HG03432 (cell line): ENCODE measurements around the gene KCNMA1.
A peak's percentile ranks its signal among the peaks of the same experiment; 100 is the strongest.

Source experiments
- ATAC-seq: cut with Tn5 transposase; IDR thresholded peaks from one replicate; pipeline ENCODE4 v1.9.1; 2021; ENCODE audit warnings: mild to moderate bottlenecking, moderate library complexity; ENCODE audit not compliant: unreplicated experiment

Gene KCNMA1

DNA sequence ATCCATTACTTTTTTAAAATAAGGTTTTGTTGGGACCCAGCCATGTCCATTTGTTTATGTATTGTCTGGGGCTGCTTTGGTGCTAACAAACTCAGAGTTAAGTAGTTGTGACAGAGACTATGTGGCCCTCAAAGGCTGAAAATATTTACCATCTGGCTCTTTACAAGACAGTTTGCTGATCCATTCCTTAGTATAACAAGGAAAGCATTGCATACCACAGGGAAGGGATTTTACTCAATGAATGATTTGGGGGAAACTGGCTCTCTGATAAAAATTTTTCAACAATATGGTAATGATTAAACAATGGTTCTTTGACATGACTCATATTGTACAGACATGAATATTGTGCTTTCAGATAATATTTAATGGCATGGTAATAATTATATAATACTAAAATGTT lies 738.1 kb downstream of the KCNMA1 start:
- no peak for ATAC-seq

DNA sequence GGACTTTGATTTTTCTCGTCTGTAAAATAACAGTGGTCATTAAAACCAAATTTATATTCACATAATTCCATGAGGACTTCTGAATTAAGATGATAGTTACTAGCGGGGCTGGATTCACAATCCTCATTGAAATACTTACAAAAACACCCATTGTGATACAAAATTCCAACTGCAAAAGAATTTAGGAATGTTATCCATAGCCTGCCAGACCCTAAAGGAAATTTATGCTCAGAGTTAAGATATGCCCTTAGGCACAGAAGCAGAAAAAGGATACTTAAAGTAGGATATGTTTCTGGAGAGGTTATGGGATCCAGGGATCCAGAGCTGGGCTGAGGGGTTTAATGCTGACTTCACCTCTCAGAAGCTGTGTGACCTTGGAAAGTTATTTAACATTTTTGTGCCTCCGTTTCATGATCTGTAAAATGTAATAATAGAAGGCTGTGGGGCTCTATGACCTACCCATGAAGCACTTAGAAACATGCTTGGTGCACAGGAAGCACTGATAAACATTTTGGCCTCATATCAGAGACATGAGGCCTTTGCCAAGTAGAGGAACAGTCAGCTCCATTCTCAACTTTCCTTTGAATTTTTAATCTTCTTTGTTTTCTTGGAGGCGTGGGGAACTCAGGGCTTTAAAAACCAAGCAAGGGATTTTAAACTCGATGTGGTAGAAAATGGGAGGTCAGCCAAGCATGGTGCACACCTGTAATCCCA lies 744.7 kb downstream of the KCNMA1 start:
- no peak for ATAC-seq

DNA sequence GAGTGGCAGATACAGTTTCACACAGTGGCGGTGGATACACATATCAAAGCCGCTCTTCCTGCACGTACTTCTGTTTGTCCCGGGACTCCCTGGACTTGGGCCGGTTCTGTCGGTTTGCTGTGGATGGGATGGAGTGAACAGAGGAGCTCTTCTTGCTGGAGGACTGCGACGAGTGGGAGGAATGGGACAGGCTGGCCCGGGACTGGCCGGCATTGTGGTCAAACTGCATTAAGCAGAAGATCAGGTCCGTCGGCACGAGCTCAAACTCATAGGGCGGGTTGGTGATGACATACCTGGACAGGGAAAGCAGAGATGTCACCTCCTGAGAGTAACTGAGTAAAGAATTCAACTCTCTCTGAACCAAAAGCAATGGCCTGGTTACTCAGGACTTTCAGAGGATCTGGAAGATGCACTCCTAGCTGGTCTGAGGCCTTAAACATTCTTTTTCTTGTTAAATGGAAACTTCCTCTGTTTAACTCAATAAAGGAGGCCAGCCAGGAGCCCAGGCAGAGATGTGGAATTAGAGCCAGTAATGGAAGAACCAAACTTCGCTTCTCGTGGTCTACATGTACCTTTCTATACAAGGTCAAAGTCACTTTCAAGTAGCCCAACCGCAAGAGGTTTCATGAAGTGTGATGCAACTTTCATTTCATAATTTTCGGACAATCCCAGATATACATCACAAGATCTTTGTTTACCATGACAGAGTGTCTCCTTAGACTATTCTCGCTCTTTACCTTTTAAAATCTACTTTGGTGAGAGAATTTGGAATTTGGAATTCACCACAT lies 750.2 kb downstream of the KCNMA1 start:
- ATAC-seq = no peak

DNA sequence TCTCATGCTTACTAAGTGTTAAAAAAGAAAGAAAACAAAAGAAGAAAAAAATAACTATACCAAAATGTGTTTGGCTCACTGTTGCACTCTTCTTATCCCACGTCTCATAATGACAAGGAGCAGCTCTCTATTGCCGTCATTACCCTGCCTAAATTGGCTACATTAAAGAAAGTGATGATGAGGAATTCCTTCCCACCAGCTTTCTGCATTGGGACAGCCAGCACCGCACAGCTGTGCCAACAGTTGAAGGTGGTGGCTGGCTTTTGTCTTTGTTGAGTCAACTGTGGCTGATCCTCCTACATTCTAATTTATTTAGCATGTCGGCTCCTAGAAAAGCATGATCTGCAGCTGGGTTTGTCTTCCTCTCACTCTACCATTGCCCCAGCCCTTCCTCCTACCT lies 751.8 kb downstream of the KCNMA1 start:
- ATAC-seq = no peak

DNA sequence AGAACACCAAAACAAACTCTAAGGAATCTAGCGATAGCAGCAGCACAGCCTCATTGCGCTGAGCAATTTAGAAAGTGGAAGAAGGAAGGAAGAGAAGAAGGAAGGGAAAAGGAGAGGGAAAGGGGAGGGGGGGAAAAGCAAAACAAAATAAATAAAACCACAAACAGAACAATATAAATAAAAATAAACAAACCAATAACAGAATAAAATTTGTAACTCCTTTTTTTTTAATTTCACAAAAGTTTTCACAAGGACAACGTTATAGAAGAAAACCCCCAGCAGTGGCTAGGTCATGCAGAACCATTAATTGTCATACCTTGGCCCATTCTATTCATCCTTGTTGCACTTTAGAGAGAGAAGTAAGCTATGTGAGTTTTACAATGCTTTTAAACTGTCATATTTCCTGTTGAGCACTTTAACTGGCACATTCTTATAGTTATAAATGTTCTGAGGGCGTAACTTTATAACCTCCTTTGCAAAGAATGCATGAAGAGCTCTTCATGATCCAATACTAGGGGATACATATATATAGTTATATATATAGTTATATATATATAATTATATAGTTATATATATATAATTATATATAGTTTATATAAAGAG lies 752.8 kb downstream of the KCNMA1 start:
- no peak for ATAC-seq

DNA sequence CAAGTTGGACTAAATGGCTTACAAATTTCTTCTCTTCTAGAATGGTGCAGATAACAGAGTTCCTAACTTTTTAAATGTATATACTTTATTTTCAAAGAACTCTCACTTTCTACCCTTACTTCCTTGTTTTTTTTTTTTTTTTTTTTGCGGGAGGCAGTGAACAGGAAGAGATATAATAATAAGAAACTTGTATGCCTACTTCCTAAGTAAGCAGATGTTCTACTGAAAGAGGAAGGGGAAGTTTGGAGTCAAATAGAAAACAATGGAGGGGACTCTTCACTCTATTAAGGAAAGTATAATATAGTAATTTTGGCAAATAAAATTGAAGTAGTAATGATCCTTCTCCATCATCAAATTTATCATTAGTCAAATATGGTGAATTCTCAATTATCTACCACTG lies 754.0 kb downstream of the KCNMA1 start:
- no peak for ATAC-seq

DNA sequence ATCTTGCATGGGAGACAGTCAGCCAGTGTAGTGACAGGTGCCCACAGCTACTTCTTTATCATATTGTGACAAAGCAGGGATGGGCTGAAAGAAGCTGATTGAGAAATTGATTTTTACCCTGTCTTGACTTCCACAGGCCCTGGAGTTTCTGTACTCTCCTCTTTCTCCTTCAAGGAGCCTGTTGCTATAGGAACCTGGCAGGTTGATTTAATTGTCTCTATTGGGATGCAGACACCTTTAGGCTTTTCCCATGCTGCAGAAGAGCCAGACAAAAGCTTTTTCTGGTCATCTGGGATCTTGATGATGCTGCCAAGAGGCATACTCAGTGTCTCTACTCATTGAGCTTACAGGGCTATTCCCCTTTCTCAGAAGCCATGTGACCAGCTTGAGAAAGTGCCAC lies 754.8 kb downstream of the KCNMA1 start:
- ATAC-seq = no peak

DNA sequence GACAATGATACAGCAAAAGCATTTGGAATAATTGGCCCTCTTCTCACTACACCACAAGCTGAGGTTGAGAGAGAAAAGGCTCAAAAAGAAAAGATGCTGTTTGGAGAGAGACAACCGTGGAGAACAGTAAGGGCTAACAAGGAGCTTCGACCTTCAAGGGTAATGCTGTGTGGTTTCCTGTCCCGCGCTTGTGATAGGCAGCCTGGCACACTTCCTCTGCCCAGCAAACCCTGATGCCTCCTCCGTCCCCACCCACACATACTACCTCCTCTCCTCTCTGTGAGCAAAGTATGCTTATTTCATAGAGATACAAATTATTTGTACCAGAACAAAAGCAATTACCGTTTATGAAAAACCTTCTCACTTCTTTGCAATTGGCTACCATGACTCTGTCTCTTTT lies 755.4 kb downstream of the KCNMA1 start:
- peak; percentile 75 for ATAC-seq

DNA sequence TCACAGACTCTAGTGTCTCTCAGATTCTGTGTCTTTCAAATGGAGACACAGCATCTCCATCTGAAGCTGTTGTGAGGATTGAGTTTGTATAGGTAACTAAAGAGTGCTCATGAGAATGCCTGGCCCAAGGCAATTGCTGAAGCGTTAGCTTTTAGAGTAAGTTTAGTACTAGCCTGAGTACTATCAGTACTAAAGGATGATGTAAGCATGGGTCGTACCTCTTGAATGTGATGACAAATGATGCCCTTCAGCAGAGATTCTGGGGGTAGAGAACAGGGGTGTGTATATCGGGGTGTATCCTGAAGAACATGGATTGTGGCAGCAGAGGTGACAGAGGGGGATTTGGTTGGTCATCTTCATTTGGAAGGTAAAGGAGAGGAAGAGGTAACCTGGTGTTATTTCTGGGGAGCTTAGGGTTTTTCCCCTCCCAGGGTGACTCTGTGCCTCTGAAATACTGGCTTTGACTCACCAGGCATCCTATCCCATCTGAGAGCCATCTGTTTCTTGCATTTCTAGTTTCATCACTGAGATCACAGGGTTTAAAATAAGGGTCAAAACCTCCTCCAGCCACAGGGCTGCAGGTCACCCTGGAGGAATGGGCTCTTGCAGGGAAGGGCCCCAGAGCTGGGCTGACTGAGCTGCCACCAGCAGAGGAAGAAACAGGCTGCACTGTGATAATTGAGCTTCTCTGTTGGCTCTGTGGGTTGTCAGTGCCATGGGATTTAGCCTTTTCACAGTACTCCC lies 756.0 kb downstream of the KCNMA1 start:
- ATAC-seq = peak; percentile 86

DNA sequence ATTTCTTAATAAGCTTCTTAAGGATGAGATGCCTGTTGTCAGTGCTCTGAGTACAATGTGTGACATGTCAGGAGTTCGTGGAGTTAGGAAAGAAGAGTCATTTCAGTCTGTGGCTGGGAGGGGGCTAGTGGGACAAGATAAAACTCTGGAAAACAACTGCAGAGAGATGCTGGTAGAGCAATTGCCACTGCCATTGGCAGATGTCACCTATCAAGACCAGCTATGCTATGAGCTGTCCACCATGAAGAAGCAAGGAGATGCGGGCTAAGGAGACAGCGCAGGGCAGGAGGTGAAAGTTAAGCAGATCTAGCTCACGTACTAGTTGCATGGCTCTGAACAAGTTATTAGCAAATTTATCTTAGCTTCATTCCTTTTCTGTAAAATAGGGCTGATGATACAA lies 756.7 kb downstream of the KCNMA1 start:
- no peak for ATAC-seq

DNA sequence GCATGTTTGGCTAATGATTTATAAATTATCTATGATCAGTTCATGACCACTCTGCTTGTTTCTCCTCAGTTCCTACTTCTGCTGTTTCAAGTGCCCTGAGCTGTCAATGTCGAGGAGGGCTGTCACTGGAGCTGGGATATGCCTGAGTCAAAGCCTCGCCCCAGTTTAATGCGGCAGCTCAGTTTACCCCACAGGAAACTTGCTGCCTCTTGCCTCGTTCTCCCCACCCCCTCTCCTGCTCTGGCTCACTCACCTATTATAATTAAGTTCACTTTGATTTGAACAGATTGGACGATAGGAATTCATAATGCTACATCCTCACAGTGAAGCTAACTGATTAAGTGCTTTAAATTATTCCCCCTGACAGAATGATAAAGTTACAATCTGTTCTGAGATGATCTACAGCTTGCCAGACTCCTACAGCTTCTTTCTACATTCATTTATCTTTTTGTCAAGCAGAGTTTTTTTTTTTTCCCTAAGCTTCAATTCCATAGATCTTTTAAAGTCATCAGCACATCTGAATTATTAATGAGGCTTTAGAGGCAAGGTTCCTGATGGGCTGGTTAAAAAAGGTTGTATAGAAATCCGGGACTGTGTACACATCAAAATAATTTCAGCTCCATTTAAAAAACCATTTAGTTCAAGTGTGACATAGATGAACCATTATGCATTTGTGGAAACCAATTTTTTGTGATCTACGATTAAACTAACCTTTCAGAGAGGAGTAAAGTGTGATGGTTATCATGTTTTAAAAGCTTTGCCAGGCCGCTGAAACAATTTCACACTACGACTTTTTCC lies 758.3 kb downstream of the KCNMA1 start:
- ATAC-seq = no peak

DNA sequence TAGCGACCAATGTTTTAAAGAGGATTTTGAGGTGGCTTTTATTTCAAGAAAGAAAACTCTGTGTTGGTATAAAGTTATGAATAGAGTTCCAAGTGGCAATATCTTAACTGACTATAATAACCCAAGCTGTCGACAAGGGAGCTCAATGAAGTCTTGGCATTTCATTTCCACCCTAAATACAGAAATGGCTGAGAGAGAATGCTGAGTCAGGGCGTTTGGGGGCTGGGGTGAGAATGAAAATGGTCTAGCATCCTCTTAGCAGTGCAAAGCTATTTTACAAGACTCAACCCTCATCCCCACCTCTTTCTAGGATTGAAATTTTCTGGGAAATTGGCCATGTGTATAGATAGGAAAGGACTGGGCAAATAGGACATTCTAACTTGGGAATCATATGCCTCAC lies 759.1 kb downstream of the KCNMA1 start:
- ATAC-seq = no peak

DNA sequence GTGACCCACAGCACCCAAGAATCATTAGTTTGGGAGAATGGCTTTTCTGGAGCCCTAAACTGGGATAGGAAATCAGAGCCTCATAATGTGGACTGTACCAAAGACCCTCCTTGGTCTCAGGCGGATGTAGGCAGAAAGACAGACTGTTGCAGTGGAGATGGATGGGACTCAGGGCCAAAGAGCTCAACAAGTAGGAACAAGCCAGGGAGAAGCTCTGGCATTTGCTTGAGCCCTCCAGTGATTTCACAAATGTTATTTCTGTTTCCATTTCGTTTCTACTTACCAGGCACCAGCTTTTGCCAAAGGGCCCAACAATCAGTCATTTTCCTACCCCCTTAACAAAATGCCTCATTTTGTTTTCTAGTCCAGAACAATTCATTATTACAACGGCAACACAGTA lies 762.7 kb downstream of the KCNMA1 start:
- ATAC-seq = no peak

DNA sequence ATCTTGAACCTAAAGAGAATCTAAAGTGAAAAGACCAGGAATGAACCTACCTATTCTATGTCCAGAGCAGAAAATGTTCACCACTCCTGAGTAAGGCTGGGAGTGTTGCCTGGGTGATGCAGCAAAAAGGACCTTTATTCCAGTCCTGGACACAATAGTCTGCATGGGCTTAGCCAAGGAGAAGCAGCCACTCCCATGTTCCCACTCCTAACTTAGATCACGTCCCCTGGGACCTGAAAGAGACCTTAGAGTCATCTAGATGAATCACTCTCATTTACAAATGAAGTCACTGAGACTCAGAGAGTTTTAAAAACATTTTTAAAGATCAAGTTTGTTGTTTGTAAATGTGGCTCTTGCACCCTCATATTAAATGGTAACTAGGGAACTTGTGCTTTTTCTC lies 763.4 kb downstream of the KCNMA1 start:
- ATAC-seq = no peak

DNA sequence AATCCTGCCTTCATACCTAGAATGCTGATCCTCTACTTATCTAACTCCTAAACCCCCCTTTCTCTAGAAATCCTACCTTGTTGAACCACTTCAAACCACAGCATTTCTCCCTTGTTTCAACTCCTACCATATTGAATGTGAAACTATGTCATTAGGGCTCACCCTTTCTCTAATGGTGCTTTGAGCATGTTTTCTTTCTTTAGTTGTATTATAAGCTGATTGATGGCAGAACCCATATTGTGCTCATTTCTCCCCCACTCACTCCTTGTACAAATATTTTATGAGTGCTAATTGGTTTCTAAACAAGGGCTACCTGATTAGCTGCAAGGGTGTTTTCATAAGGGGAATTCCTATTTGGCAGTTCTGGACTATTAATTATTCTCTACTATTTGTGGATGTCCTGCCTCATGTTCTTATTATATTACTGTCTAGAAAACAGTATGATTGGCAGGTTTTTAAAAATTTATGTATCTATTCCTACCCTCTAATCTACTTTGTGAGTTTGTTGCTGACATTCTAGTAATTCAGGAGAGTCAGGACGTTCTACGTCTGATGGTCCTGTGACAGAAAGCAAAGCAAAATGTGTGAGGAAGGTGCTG lies 765.8 kb downstream of the KCNMA1 start:
- no peak for ATAC-seq

DNA sequence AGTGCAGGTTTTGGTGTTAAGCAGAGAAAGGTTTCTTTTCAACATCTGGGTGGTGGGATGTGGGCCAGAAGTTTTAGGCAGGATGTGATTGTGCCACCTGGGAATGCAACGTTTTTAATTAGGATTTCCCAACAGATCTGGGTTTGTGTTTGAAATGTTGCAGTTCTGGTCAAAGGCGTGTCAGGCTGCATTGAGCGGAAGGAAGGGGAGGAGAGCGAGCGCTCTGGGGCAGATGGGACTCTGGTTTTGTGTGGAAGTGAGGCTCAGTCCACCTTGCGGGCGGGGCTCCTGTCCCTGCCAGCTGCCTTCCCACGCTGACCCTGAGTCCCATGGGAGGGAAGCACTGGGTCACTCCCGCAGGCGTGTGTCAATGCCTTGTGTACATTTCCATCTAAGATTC lies 767.7 kb downstream of the KCNMA1 start:
- ATAC-seq = no peak

DNA sequence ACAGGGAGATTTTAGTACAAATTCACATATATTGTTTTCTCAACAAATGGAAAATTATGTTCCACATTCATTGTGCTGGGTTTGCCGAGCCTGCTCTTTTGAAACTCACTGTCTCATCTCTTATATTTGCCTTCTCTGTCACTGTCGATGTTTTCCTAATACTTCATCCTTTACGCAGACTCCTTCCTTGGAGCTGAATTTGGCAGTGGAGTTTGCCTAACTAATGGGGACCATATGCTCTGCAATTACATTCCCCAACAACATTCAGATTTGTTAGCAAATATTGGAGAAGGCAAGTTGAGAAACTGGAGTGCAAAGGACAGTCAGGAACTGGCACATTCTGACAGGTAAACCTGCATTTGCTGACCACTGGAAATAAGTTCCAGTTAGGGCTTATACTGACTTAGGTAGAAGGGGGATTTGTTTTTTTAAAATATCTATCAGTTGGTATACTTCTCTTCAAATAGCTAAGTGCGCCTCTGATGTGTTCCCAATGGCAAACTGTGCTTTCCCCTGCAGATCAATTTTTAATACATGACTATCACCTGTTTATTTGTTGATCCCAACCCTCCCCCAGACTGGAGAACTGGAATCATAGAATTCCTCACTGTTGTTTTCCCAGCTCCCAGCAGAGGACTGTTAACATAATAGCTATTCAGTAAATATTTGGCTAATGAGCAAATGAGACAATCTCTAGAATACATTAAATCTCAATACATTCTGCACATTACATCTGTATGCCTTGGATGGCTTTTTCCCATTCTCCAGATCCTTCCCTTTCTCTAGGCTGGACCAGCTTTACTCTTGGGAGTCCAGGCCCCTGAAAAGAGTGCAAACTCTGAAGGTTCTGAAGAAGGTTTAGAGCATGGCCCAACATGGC lies 769.3 kb downstream of the KCNMA1 start:
- ATAC-seq = no peak

DNA sequence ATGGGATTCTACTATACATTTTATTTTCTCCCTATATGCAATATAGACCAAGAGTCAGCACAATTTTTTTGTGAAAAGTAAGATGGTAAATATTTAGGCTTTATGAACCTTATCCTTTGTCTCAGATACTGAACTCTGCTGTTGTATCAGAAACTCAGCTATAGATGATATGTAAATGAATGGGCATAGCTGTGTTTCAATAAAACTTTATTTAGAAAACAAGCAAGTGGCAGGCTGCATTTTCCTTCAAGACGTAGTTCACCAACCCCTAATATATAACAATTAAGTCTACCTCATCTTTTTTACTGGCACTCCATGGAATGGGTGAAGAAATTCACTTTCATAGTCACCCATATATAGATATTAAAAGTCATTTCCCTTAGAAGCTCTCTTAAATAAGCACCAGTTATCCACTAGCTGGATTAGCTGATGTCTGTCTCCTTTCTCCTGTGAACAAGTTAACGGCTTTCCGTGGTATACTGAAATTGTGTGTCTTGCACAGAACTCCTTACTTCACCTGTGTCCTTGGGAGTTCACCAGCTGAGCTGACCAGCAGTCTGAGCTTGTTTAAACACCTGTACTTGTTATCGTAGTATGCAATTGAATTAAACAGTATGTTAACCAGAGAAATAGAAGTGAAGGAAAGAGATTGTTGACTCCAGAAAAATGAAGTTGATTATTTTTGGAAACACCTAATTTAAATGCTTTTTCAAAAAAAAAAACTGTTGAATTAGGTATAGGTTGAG lies 770.6 kb downstream of the KCNMA1 start:
- ATAC-seq = no peak

DNA sequence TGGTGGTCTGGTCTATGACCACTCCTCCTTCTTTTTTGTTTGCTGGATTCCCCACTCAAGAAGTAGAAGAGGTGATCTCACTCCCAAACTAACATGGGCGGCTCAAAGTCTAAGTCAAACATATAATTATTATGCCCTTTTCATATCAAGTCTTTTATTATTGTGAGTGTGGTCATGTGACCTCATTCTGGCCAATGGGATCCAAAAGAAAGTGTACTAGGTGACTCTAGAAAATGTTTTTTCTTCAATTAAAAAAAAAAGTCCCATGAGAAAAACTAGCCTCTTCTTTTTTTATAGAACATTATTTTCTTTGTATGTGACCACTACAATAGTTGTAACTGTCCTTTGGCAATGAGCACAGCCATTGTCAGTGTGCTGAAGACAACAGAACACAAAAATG lies 772.7 kb downstream of the KCNMA1 start:
- ATAC-seq = no peak
